Activated CD8-positive, alpha-beta memory T cell treated with anti-CD3 and anti-CD28 coated beads for 36 hours (primary cell): ENCODE measurements around the gene THY1. TPM values are rescaled to one million over a fixed set of nuclear protein-coding genes. Genes with fewer than 3 reads are reported as not detected.

Experiments used
- CTCF ChIA-PET: fragments of 350-600 bp; sonication (Branson Sonifier 250); formaldehyde crosslinking; loops from one replicate; lab custom pipeline; 2021; ENCODE audit warnings: antibody characterized with exemption; lab: Charles Lee
- POLR2A ChIA-PET: fragments of 350-600 bp; sonication (Branson Sonifier 250); formaldehyde crosslinking; loops from one replicate; lab custom pipeline; 2021; ENCODE audit warnings: antibody characterized with exemption; lab: Charles Lee
- total RNA-seq, 2 experiments: library from RNA; stranded (reverse); gene quantifications; one replicate each; pipeline ENCODE4 v1.2.3, GENCODE V29; 2021

Gene THY1
- total RNA-seq, 2 experiments from 2014 or later = 0.30 to 0.36 TPM

GRCh38 chr11:119376197-119376847, 46.6 kb downstream of the THY1 start:
- ChIA-PET CTCF (interaction anchor here (1.2 to 4.4 kb wide), 3 partner anchors 15 to 99 kb away, joined by 5 to 29 read pairs (median 9); no protein-coding TSS in a partner anchor), POLR2A (no interaction called here)

GRCh38 chr11:119375337-119376196, 47.4 kb downstream of the THY1 start:
- ChIA-PET CTCF (interaction anchor here (1.2 to 4.4 kb wide), 7 partner anchors 11 to 99 kb away, joined by 4 to 54 read pairs (median 10); no protein-coding TSS in a partner anchor), POLR2A (no interaction called here)

- CTCF ChIA-PET = interaction anchor here (0.9 to 3.1 kb wide), 9 partner anchors 10 to 178 kb away, joined by 3 to 54 read pairs (median 4); no protein-coding TSS in a partner anchor
- POLR2A ChIA-PET = no interaction called here
Observed at GRCh38 chr11:119374632-119375336, 48.2 kb downstream of the THY1 start.

- ChIA-PET POLR2A (no interaction called here), CTCF (interaction anchor here (0.7 to 3.1 kb wide), 10 partner anchors 10 to 205 kb away, joined by 3 to 54 read pairs (median 4); partner anchors contain the start of gene NLRX1)
Observed at GRCh38 chr11:119373921-119374631, 48.9 kb downstream of the THY1 start.

GRCh38 chr11:119373059-119373920, 49.7 kb downstream of the THY1 start:
- POLR2A ChIA-PET = no interaction called here

GRCh38 chr11:119372260-119373058, 50.5 kb downstream of the THY1 start:
- ChIA-PET CTCF (interaction anchor here (1.5 to 3.1 kb wide), 6 partner anchors 9 to 203 kb away, joined by 3 to 54 read pairs (median 10); partner anchors contain the start of genes NLRX1 and USP2), POLR2A (no interaction called here)

More at GRCh38 chr11:119373059-119373920, 49.7 kb downstream of the THY1 start:
- CTCF ChIA-PET = interaction anchor here (0.5 to 3.1 kb wide), 10 partner anchors 9 to 329 kb away, joined by 3 to 54 read pairs (median 4); partner anchors contain the start of gene NLRX1

GRCh38 chr11:119371778-119372182, 51.2 kb downstream of the THY1 start:
- POLR2A ChIA-PET = no interaction called here
- CTCF ChIA-PET = interaction anchor here (1.6 to 2.0 kb wide), 3 partner anchors 10 to 15 kb away, joined by 5 to 13 read pairs (median 7); partner anchors contain the start of gene USP2

GRCh38 chr11:119371067-119371601, 51.8 kb downstream of the THY1 start:
- ChIA-PET POLR2A (no interaction called here), CTCF (interaction anchor here (1.0 to 2.2 kb wide), 5 partner anchors 10 to 33 kb away, joined by 3 to 13 read pairs (median 6); partner anchors contain the start of genes C1QTNF5 and USP2)

- ChIA-PET CTCF (interaction anchor here (1.0 to 2.2 kb wide), 5 partner anchors 10 to 33 kb away, joined by 3 to 13 read pairs (median 6); partner anchors contain the start of genes C1QTNF5 and USP2), POLR2A (no interaction called here)
Observed at GRCh38 chr11:119370486-119371046, 52.4 kb downstream of the THY1 start.

- POLR2A ChIA-PET = no interaction called here
Observed at GRCh38 chr11:119369132-119369925, 53.6 kb downstream of the THY1 start.

GRCh38 chr11:119368121-119369034, 54.6 kb downstream of the THY1 start:
- POLR2A ChIA-PET = no interaction called here
- CTCF ChIA-PET = interaction anchor here (0.5 to 2.2 kb wide), 9 partner anchors 8 to 269 kb away, joined by 3 to 11 read pairs (median 4); no protein-coding TSS in a partner anchor

More at GRCh38 chr11:119369132-119369925, 53.6 kb downstream of the THY1 start:
- CTCF ChIA-PET = interaction anchor here (0.5 to 2.2 kb wide), 5 partner anchors 9 to 48 kb away, joined by 3 to 11 read pairs (median 5); no protein-coding TSS in a partner anchor

- CTCF ChIA-PET = interaction anchor here (1.0 to 1.6 kb wide), 5 partner anchors 11 to 44 kb away, joined by 3 to 5 read pairs (median 4); no protein-coding TSS in a partner anchor
- POLR2A ChIA-PET = no interaction called here
Observed at GRCh38 chr11:119367661-119368120, 55.3 kb downstream of the THY1 start.
